ENCODE measurements around the gene MSN. TPM values are rescaled to one million over a fixed set of nuclear protein-coding genes. Genes with fewer than 3 reads are reported as not detected.

The MSN gene
- total RNA-seq, 3 donors from 2014 or later (not counting 1 experiment from before 2014, with no cell fraction given), result 866 to 1,028 (median 919) TPM

- H3K4me3 Mint-ChIP-seq, result no peak overlapping the region
Measured at GRCh38 chrX:65637335-65637734, 30.1 kb upstream of the MSN start.

GRCh38 chrX:65642914-65643491, 24.5 kb upstream of the MSN start:
- Mint-ChIP-seq H3K27me3 (ENCODE audit: low read depth in 2 of 2) (peaks cover 0 to 8% of the 10 kb centered on the region in 2 donors), H3K4me1 (peaks cover 12 to 30% of the 10 kb centered on the region in 2 donors), H3K9me3 (no peaks in the 10 kb centered on the region), H3K36me3 (no peaks in the 10 kb centered on the region), H3K4me3 (no peak overlapping the region), H3K27ac (no peak overlapping the region)
- no peak for DNase-seq
- no peaks in the 10 kb centered on the region for H3K36me3 ChIP-seq (ENCODE audit: control insufficient read depth, insufficient read depth, low read length)
- H3K9me3 ChIP-seq (ENCODE audit: control insufficient read depth, insufficient read depth, low read length), result no peaks in the 10 kb centered on the region
- TF ChIP-seq CTCF (IDR thresholded peaks at IDR 0.05), result no peak
- no peaks in the 10 kb centered on the region for H3K4me1 ChIP-seq (ENCODE audit: control insufficient read depth, insufficient read depth, low read length)
- no peak overlapping the region for H3K27ac ChIP-seq (ENCODE audit: low read length)
- H3K27me3 ChIP-seq (ENCODE audit: control insufficient read depth, insufficient read depth, low read length), result no peaks in the 10 kb centered on the region
- intact Hi-C loops (cut with micrococcal nuclease), result no loop called here
- H3K4me3 ChIP-seq (ENCODE audit: low read length), result no peak overlapping the region
- no peak for ATAC-seq
- 74% methylated on average over 3 of the region's 3 CpGs for WGBS (ENCODE audit: insufficient coverage)

More at GRCh38 chrX:65637335-65637734, 30.1 kb upstream of the MSN start:
- Mint-ChIP-seq H3K27ac (no peak overlapping the region), H3K36me3 (no peaks in the 10 kb centered on the region), H3K9me3 (no peaks in the 10 kb centered on the region), H3K4me1 (peaks cover 15 to 17% of the 10 kb centered on the region in 2 donors), H3K27me3 (ENCODE audit: low read depth in 2 of 2) (no peaks in the 10 kb centered on the region)
- Histone ChIP-seq H3K36me3 (ENCODE audit: control insufficient read depth, insufficient read depth, low read length) (no peaks in the 10 kb centered on the region), H3K4me3 (ENCODE audit: low read length) (no peak overlapping the region), H3K27ac (ENCODE audit: low read length) (no peak overlapping the region), H3K4me1 (ENCODE audit: control insufficient read depth, insufficient read depth, low read length) (no peaks in the 10 kb centered on the region), H3K27me3 (ENCODE audit: control insufficient read depth, insufficient read depth, low read length) (no peaks in the 10 kb centered on the region), H3K9me3 (ENCODE audit: control insufficient read depth, insufficient read depth, low read length) (no peaks in the 10 kb centered on the region)
- ATAC-seq, result no peak
- no peak for TF ChIP-seq CTCF (IDR thresholded peaks at IDR 0.05)
- intact Hi-C loops (cut with micrococcal nuclease), result no loop called here
- WGBS (ENCODE audit: insufficient coverage), result 100% methylated on average over 3 of the region's 5 CpGs
- DNase-seq, result no peak

GRCh38 chrX:65643531-65644052, 23.9 kb upstream of the MSN start:
- no peaks in the 10 kb centered on the region for H3K9me3 ChIP-seq (ENCODE audit: control insufficient read depth, insufficient read depth, low read length)
- intact Hi-C loops (cut with micrococcal nuclease), result no loop called here
- no peak for TF ChIP-seq CTCF (IDR thresholded peaks at IDR 0.05)
- no peak overlapping the region for H3K4me3 Mint-ChIP-seq
- 100% methylated on average over 1 of the region's 1 CpG for WGBS (ENCODE audit: insufficient coverage)
- no peaks in the 10 kb centered on the region for H3K27me3 ChIP-seq (ENCODE audit: control insufficient read depth, insufficient read depth, low read length)
- no peak for ATAC-seq
- H3K9me3 Mint-ChIP-seq, result no peaks in the 10 kb centered on the region
- no peak overlapping the region for H3K27ac Mint-ChIP-seq
- H3K36me3 Mint-ChIP-seq, result no peaks in the 10 kb centered on the region
- no peak overlapping the region for H3K4me3 ChIP-seq (ENCODE audit: low read length)
- H3K27me3 Mint-ChIP-seq (ENCODE audit: low read depth in 2 of 2), result peaks cover 0 to 8% of the 10 kb centered on the region in 2 donors
- H3K36me3 ChIP-seq (ENCODE audit: control insufficient read depth, insufficient read depth, low read length), result no peaks in the 10 kb centered on the region
- H3K27ac ChIP-seq (ENCODE audit: low read length), result no peak overlapping the region
- peaks cover 9 to 26% of the 10 kb centered on the region in 2 donors for H3K4me1 Mint-ChIP-seq
- no peaks in the 10 kb centered on the region for H3K4me1 ChIP-seq (ENCODE audit: control insufficient read depth, insufficient read depth, low read length)
- no peak for DNase-seq
